Liver (tissue), 3 donors: ENCODE results near the gene RNF112.

Experiments used
- HNF4G ChIP-seq: IDR thresholded peaks from 2 replicates; pipeline ENCODE4 v1.6.1; 2016; ENCODE audit warnings: antibody characterized with exemption
- JUND ChIP-seq, 2 donors: IDR thresholded peaks; 2 replicates each; pipeline ENCODE4 v1.6.1; 2016; ENCODE audit warnings: antibody characterized with exemption in 2 of 2
- TF ChIP-seq, protein P1 (sequence below): IDR thresholded peaks from 2 replicates; pipeline ENCODE4 v1.6.1; 2016; ENCODE audit warnings: antibody characterized with exemption, mild to moderate bottlenecking
- TF ChIP-seq, protein P2 (sequence below): fragments of 150-350 bp; IDR thresholded peaks from 2 replicates; pipeline ENCODE4 v1.5.1; 2017; ENCODE audit warnings: improper control_type of control experiment, low read depth, low read length; ENCODE audit not compliant: missing input control
- donor health status: healthy.
- donor health status: healthy.

DNA sequence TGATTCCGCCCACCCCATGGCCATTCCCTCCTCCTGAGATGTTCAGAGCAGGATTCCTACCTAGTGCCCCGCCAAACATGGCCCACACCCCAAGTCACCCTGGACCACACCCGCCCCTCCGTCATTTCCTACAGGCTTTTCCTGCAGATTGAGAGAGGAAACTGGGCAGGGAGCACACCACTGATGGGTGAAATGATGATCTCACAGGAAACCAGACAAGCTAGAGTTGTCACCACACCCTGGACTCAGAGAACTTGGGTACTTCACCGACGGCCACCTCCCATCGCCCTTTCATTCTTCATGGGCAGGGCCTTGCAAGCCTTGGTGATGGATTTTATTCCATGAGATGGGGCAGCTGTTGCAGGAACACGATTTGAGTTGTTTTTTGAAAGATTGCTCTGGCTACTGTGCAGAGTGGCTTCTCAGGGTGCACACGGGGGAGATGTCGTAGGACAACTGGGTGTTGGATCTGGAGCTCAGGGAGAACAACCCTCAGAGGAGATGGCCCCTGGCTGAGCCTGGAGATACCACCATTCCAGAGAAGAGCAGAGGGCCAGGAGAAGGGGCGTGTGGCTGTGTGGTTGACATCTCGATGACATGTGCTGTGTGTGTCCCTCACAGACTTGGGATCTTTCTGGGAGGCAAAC is 41.1 kb upstream of the RNF112 start:
- TF ChIP-seq JUND (IDR thresholded peaks at IDR 0.05), result no peak
- no peak for TF ChIP-seq HNF4G
- TF ChIP-seq, protein P1, sequence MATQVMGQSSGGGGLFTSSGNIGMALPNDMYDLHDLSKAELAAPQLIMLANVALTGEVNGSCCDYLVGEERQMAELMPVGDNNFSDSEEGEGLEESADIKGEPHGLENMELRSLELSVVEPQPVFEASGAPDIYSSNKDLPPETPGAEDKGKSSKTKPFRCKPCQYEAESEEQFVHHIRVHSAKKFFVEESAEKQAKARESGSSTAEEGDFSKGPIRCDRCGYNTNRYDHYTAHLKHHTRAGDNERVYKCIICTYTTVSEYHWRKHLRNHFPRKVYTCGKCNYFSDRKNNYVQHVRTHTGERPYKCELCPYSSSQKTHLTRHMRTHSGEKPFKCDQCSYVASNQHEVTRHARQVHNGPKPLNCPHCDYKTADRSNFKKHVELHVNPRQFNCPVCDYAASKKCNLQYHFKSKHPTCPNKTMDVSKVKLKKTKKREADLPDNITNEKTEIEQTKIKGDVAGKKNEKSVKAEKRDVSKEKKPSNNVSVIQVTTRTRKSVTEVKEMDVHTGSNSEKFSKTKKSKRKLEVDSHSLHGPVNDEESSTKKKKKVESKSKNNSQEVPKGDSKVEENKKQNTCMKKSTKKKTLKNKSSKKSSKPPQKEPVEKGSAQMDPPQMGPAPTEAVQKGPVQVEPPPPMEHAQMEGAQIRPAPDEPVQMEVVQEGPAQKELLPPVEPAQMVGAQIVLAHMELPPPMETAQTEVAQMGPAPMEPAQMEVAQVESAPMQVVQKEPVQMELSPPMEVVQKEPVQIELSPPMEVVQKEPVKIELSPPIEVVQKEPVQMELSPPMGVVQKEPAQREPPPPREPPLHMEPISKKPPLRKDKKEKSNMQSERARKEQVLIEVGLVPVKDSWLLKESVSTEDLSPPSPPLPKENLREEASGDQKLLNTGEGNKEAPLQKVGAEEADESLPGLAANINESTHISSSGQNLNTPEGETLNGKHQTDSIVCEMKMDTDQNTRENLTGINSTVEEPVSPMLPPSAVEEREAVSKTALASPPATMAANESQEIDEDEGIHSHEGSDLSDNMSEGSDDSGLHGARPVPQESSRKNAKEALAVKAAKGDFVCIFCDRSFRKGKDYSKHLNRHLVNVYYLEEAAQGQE, result no peak
- TF ChIP-seq, protein P2, sequence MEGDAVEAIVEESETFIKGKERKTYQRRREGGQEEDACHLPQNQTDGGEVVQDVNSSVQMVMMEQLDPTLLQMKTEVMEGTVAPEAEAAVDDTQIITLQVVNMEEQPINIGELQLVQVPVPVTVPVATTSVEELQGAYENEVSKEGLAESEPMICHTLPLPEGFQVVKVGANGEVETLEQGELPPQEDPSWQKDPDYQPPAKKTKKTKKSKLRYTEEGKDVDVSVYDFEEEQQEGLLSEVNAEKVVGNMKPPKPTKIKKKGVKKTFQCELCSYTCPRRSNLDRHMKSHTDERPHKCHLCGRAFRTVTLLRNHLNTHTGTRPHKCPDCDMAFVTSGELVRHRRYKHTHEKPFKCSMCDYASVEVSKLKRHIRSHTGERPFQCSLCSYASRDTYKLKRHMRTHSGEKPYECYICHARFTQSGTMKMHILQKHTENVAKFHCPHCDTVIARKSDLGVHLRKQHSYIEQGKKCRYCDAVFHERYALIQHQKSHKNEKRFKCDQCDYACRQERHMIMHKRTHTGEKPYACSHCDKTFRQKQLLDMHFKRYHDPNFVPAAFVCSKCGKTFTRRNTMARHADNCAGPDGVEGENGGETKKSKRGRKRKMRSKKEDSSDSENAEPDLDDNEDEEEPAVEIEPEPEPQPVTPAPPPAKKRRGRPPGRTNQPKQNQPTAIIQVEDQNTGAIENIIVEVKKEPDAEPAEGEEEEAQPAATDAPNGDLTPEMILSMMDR, result no peak
